Osteocyte (in vitro differentiated cells): Measurements from ENCODE around the gene GNPDA2. TPM values are rescaled to one million over a fixed set of nuclear protein-coding genes. Genes with fewer than 3 reads are reported as not detected.

ENCODE experiments used
- DNase-seq: peaks from one replicate; pipeline ENCODE4 v3.0.0; 2021; ENCODE audit warnings: mixed read lengths; ENCODE audit not compliant: unreplicated experiment; ENCODE audit errors: extremely low spot score
- H3K27ac Mint-ChIP-seq: one replicate; pipeline ENCODE4 v1.8.0; 2021; ENCODE audit warnings: mild to moderate bottlenecking, mixed read lengths; ENCODE audit not compliant: unreplicated experiment
- H3K27me3 Mint-ChIP-seq: one replicate; pipeline ENCODE4 v1.8.0; 2021; ENCODE audit warnings: mixed read lengths; ENCODE audit not compliant: unreplicated experiment
- H3K36me3 Mint-ChIP-seq: one replicate; pipeline ENCODE4 v1.8.0; 2021; ENCODE audit warnings: mixed read lengths; ENCODE audit not compliant: unreplicated experiment
- H3K4me1 Mint-ChIP-seq: one replicate; pipeline ENCODE4 v1.8.0; 2021; ENCODE audit warnings: mixed read lengths; ENCODE audit not compliant: unreplicated experiment
- H3K4me3 Mint-ChIP-seq: one replicate; pipeline ENCODE4 v1.8.0; 2021; ENCODE audit warnings: mild to moderate bottlenecking, moderate library complexity, mixed read lengths; ENCODE audit not compliant: unreplicated experiment
- H3K9me3 Mint-ChIP-seq: one replicate; pipeline ENCODE4 v1.8.0; 2021; ENCODE audit warnings: mixed read lengths; ENCODE audit not compliant: unreplicated experiment
- CTCF ChIP-seq: fragments of 200-600 bp; sonication (generic); IDR thresholded peaks from 2 replicates; pipeline ENCODE4 v1.5.0; 2021; ENCODE audit warnings: antibody characterized with exemption, mild to moderate bottlenecking, moderate library complexity
- long read RNA-seq: library from polyadenylated mRNA; unstranded; transcript quantifications from one replicate; pipeline ENCODE4 v2.0.0, GENCODE V29; 2021
- total RNA-seq: library from RNA; stranded (reverse); gene quantifications from 2 replicates; pipeline ENCODE4 v1.2.1, GENCODE V29; 2021

GNPDA2 gene
- total RNA-seq: 15.4 and 16.6 TPM in 2 replicates
- long read RNA-seq, full-length matches to known transcripts: 141 of 162 reads
- long read RNA-seq, partial matches to known transcripts: 4 of 162 reads
- long read RNA-seq, other reads (novel, unspliced or antisense): 17 of 162 reads

DNA sequence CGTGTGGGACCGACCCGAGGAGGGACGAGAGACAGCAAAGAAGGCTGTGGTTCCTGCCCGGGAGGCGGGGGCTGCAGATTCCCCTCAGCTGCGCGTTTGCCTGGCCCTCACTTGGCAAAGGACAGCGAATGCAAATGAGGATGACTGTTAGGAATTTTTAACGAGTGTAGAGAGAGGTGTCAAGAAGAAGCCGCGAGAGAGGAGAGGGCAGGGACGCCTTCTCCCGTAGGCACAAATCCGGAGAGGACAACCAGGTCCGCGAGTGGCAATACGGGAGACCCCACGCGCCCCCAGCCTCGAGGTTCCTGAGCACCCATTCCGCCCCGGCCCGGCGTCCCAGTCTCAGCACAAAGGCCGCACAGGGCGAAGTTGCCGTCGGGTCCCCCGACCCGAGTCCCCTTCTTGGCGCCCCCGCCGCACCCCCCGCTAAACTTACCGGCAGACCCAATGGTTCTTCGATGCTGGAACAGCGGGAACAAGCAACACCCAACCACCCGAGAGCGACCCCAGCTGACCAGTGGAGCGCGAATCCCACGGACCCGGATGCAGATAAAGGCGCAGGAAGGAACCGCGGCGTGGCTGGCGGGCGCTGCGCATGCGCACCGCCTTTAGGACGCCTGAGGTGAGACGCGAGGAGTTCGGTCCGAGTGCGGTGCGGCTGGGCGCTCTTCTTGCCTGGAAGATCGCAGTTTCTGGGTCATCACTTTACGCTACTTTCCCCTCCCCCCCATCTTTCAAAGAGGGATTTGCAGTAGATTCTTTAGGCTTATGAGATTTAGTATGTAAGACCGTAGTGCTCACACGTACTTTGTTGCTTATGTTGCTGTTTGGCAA is at the start of gene GNPDA2:
Gene GNPDA2, minus strand, starts transcription at position 519 of the 834 bp plus-strand sequence. CDS start 4,349 bp downstream, outside the sequence.
- H3K4me3 Mint-ChIP-seq: peak within 1 kb of the TSS; percentile 89
- H3K4me1 Mint-ChIP-seq: peaks cover 21% of the 10 kb centered on the region
- H3K27ac Mint-ChIP-seq: peak within 1 kb of the TSS; percentile 84
- DNase-seq: peak; percentile 95
- peaks cover 10% of the 10 kb centered on the region for H3K27me3 Mint-ChIP-seq
- TF ChIP-seq CTCF: peak; percentile 31
- no peaks in the 10 kb centered on the region for H3K36me3 Mint-ChIP-seq
- peaks cover 4% of the 10 kb centered on the region for H3K9me3 Mint-ChIP-seq

DNA sequence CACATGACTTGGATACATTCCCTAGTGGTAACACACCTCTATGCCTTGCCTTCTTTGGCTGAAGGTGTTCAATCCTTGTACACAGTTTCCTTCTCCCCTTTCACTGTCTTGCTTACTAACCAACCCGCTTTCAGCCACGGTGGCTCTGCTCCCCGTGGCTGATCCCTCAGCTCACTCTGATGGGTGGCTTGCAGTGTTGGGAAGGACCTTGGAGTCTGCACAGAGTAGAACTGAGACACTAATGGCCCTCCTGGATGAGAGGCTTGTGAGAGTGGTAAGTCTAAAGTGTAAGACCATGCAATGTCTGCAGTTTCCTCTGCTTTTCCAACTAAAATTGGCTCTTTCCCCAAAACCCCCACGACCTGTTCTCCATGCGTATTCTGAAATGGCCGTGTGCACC is 46.0 kb upstream of the GNPDA2 start:
- TF ChIP-seq CTCF: no peak
- Mint-ChIP-seq H3K4me1 (no peaks in the 10 kb centered on the region), H3K27me3 (no peaks in the 10 kb centered on the region), H3K36me3 (no peaks in the 10 kb centered on the region), H3K27ac (no peak overlapping the region), H3K9me3 (peaks cover 19% of the 10 kb centered on the region), H3K4me3 (no peak overlapping the region)
- DNase-seq: no peak

GRCh38 chr4:44771789-44772188 is 45.4 kb upstream of the GNPDA2 start:
- no peaks in the 10 kb centered on the region for H3K27me3 Mint-ChIP-seq
- H3K27ac Mint-ChIP-seq: no peak overlapping the region
- H3K9me3 Mint-ChIP-seq: peaks cover 19% of the 10 kb centered on the region

DNA sequence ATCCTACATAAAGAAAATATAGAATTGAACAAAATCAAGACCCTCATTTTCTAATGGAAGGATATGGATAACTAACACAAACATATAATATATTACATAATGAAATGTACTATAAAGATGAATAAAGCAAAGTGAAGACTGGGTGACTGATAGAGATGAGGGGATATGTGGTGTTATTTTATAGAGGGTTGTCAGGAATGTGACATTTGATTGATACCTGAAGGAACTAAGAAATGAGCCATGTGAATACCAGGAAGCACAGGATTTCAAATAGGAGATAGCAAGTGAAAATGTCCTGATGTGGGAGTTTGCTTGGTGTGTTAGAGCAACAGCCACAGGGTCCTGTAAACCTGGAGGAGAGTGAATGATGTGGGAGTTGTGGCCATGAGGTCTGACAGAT is 40.1 kb upstream of the GNPDA2 start:
- Mint-ChIP-seq H3K27ac (no peak overlapping the region), H3K4me1 (no peaks in the 10 kb centered on the region), H3K36me3 (no peaks in the 10 kb centered on the region), H3K4me3 (no peak overlapping the region), H3K9me3 (no peaks in the 10 kb centered on the region), H3K27me3 (peaks cover 17% of the 10 kb centered on the region)
- no peak for DNase-seq
- no peak for TF ChIP-seq CTCF

More at GRCh38 chr4:44771789-44772188, 45.4 kb upstream of the GNPDA2 start:
- no peak for DNase-seq
- Mint-ChIP-seq H3K4me3 (no peak overlapping the region), H3K36me3 (no peaks in the 10 kb centered on the region), H3K4me1 (no peaks in the 10 kb centered on the region)
- no peak for TF ChIP-seq CTCF

GRCh38 chr4:44765116-44765515 is 38.8 kb upstream of the GNPDA2 start:
- Mint-ChIP-seq H3K27me3 (peaks cover 28% of the 10 kb centered on the region), H3K9me3 (no peaks in the 10 kb centered on the region), H3K36me3 (no peaks in the 10 kb centered on the region), H3K4me1 (peaks cover 3% of the 10 kb centered on the region), H3K27ac (no peak overlapping the region), H3K4me3 (no peak overlapping the region)
- no peak for DNase-seq
- no peak for TF ChIP-seq CTCF
